Measurements from ENCODE around the gene WIPI1.

- TF ChIP-seq CTCF (IDR thresholded peaks at IDR 0.05; ENCODE audit: poor library complexity): no peak
- no peak for TF ChIP-seq EZH2phosphoT487 (IDR thresholded peaks at IDR 0.05; ENCODE audit: low read depth, severe bottlenecking, unreplicated experiment)
These were observed 1.2 kb upstream of the WIPI1 start for GRCh38 chr17:68458260-68459036.
